Mesodermal cell (in vitro differentiated cells): ENCODE results near the gene KRT5.

Experiments
- H3K27ac ChIP-seq: 2 replicates; pipeline ENCODE4 v1.7.0; 2013; ENCODE audit warnings: mild to moderate bottlenecking, low read depth, low read length, moderate library complexity; ENCODE audit not compliant: severe bottlenecking
- H3K36me3 ChIP-seq: 2 replicates; pipeline ENCODE4 v1.7.1; 2013; ENCODE audit warnings: mild to moderate bottlenecking, low read length, moderate library complexity; ENCODE audit not compliant: control insufficient read depth, insufficient read depth
- H3K4me1 ChIP-seq: one replicate; pipeline ENCODE4 v1.7.1; 2013; ENCODE audit warnings: mild to moderate bottlenecking, low read length; ENCODE audit not compliant: insufficient read depth, control insufficient read depth, poor library complexity, severe bottlenecking
- H3K4me3 ChIP-seq: 2 replicates; pipeline ENCODE4 v1.7.0; 2013; ENCODE audit warnings: low read length, control low read depth, mild to moderate bottlenecking; ENCODE audit not compliant: insufficient read depth, poor library complexity, severe bottlenecking; ENCODE audit errors: extremely low read depth
- H3K9me3 ChIP-seq: 2 replicates; pipeline ENCODE4 v1.7.1; 2013; ENCODE audit warnings: mild to moderate bottlenecking, low read length, moderate library complexity; ENCODE audit not compliant: control insufficient read depth
- WGBS, 2 experiments: methylation state at CpG; one replicate each; pipeline ENCODE4 v1.1.5; 2013; ENCODE audit warnings: missing lambda C conversion rate in 2 of 2; ENCODE audit not compliant: insufficient coverage in 2 of 2; 5-methylcytosine and 5-hydroxymethylcytosine counted together

Gene KRT5

DNA sequence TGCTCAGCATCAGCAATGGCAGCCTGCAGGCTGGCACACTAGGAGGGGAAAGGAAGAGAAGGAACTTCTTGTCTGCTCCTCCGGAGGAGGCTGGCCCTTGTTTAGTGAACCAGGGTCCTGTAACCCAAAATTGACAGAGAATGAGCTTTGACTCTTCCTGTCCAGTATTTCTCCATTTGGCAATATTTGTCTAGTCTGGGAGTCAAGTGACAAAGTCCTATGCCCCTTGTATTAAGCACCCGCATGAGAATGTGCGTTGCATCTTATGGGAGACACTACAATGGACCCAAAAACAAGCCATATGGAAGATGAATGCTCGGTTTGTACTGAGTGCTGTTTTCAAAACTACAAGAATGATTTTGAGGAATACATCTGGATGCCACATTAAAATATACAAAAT, 50.3 kb downstream of the KRT5 start:
- 73 to 78% methylated on average over 3 of the region's 4 CpGs for WGBS, 2 experiments
- Histone ChIP-seq H3K4me3 (no peak overlapping the region), H3K36me3 (no peaks in the 10 kb centered on the region), H3K4me1 (no peaks in the 10 kb centered on the region), H3K9me3 (no peaks in the 10 kb centered on the region), H3K27ac (no peak overlapping the region)

DNA sequence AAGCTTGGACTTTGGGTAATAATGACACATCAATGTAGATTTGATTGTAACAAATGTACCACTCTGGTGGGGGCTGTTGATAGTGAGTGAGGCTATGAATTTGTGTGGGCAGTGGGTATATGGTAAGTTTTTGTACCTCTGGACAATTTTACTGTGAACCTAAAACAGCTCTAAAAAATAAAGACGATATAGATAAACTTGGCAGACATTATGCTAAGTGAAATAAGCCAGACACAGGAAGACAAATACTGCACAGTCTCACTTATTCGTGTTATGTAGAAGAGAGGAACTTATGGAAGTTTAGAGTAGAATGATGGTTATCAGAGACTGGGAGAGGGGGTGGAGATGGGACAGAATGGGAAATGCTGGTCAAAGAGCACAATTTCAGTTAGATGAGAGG, 55.3 kb downstream of the KRT5 start:
- Histone ChIP-seq H3K4me1 (no peaks in the 10 kb centered on the region), H3K4me3 (no peak overlapping the region), H3K36me3 (no peaks in the 10 kb centered on the region), H3K27ac (no peak overlapping the region), H3K9me3 (no peaks in the 10 kb centered on the region)
- whole genome bisulfite sequencing, 2 experiments = 94 to 100% methylated on average over 2 of the region's 2 CpGs
